MCF 10A (cell line): ENCODE data around the gene GPR157. TPM values are rescaled to one million over a fixed set of nuclear protein-coding genes. Genes with fewer than 3 reads are reported as not detected.

ENCODE experiments used
- BruUV-seq: library from RNA; stranded (reverse); fragments of 400-500 nt; replicated peaks from 2 replicates; lab custom pipeline; 2021; lab: Mats Ljungman, UMichigan
- CTCF ChIA-PET: fragments of 300-600 bp; sonication (Branson Sonifier 250); formaldehyde crosslinking; extraction: SDS; loops from one replicate; lab custom pipeline; 2021; ENCODE audit warnings: antibody characterized with exemption, inconsistent platforms; lab: Yijun Ruan, JAX
- POLR2A ChIA-PET: fragments of 300-600, 350-650 bp; sonication (Branson Sonifier 250); formaldehyde crosslinking; extraction: SDS; loops from one replicate; lab custom pipeline; 2020; ENCODE audit warnings: antibody characterized with exemption, inconsistent platforms; lab: Yijun Ruan, JAX
- DNase-seq: peaks from one replicate; pipeline ENCODE4 v3.0.0-alpha.2; 2018; ENCODE audit not compliant: unreplicated experiment
- H3K27ac Mint-ChIP-seq: one replicate; pipeline ENCODE4 v1.8.0; 2022; ENCODE audit warnings: mild to moderate bottlenecking, low read depth, mixed read lengths; ENCODE audit not compliant: unreplicated experiment
- H3K27me3 Mint-ChIP-seq: one replicate; pipeline ENCODE4 v1.8.0; 2022; ENCODE audit warnings: mixed read lengths; ENCODE audit not compliant: insufficient read depth, unreplicated experiment
- H3K36me3 Mint-ChIP-seq: one replicate; pipeline ENCODE4 v1.8.0; 2022; ENCODE audit warnings: mild to moderate bottlenecking, moderate library complexity, mixed read lengths; ENCODE audit not compliant: insufficient read depth, unreplicated experiment
- H3K4me1 Mint-ChIP-seq: one replicate; pipeline ENCODE4 v1.8.0; 2022; ENCODE audit warnings: mixed read lengths; ENCODE audit not compliant: insufficient read depth, unreplicated experiment
- H3K4me3 Mint-ChIP-seq: one replicate; pipeline ENCODE4 v1.8.0; 2022; ENCODE audit warnings: mild to moderate bottlenecking, moderate library complexity, mixed read lengths; ENCODE audit not compliant: unreplicated experiment
- H3K9me3 Mint-ChIP-seq: one replicate; pipeline ENCODE4 v1.8.0; 2022; ENCODE audit warnings: mixed read lengths; ENCODE audit not compliant: unreplicated experiment
- intact Hi-C: fragments of 100-400 bp; cut with micrococcal nuclease; formaldehyde crosslinking; loops from 2 replicates; pipeline ENCODE4 v1.14.1; 2022
- total RNA-seq: library from RNA; stranded (reverse); gene quantifications from 2 replicates; pipeline ENCODE4 v1.2.3, GENCODE V29; 2022
- TF ChIP-seq, protein P1 (sequence below): fragments of 200-600 bp; IDR thresholded peaks from one replicate; pipeline ENCODE4 v1.8.0; 2022; ENCODE audit warnings: antibody characterized with exemption, mild to moderate bottlenecking; ENCODE audit not compliant: unreplicated experiment

GPR157 gene
- total RNA-seq, 1 experiment from 2014 or later, result 8.1 TPM

DNA sequence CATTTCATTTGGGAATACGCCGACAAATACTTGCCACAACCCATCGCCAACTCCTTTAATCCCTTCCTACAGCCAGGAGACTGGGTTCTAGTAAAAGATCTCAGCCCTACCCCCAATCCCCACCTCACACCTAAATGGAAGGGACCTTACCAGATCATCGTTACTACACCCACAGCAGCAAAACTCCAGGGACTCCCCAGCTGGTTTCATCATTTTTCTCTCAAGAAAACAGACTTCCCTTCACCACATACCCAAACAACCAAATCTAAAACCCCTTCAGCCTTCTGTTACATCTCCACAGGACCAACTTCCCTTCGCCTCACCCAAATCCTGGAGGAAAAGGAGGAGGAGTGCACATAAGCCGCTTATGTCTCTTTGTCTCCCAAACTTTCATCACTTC, 35.8 kb downstream of the GPR157 start:
- H3K4me3 Mint-ChIP-seq, result no peak overlapping the region
- no peaks in the 10 kb centered on the region for H3K9me3 Mint-ChIP-seq
- BruUV-seq, result no TSS peak
- CTCF ChIA-PET, result no interaction called here
- H3K4me1 Mint-ChIP-seq, result no peaks in the 10 kb centered on the region
- H3K27me3 Mint-ChIP-seq, result no peaks in the 10 kb centered on the region
- no peaks in the 10 kb centered on the region for H3K36me3 Mint-ChIP-seq
- POLR2A ChIA-PET, result interaction anchor here (0.5 to 1.6 kb wide), 4 partner anchors 8 to 22 kb away, joined by 3 to 5 read pairs (median 4); no protein-coding TSS in a partner anchor
- TF ChIP-seq, protein P1, sequence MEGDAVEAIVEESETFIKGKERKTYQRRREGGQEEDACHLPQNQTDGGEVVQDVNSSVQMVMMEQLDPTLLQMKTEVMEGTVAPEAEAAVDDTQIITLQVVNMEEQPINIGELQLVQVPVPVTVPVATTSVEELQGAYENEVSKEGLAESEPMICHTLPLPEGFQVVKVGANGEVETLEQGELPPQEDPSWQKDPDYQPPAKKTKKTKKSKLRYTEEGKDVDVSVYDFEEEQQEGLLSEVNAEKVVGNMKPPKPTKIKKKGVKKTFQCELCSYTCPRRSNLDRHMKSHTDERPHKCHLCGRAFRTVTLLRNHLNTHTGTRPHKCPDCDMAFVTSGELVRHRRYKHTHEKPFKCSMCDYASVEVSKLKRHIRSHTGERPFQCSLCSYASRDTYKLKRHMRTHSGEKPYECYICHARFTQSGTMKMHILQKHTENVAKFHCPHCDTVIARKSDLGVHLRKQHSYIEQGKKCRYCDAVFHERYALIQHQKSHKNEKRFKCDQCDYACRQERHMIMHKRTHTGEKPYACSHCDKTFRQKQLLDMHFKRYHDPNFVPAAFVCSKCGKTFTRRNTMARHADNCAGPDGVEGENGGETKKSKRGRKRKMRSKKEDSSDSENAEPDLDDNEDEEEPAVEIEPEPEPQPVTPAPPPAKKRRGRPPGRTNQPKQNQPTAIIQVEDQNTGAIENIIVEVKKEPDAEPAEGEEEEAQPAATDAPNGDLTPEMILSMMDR, result no peak
- no peak overlapping the region for H3K27ac Mint-ChIP-seq
- no peak for DNase-seq
- intact Hi-C loops, result no loop called here

DNA sequence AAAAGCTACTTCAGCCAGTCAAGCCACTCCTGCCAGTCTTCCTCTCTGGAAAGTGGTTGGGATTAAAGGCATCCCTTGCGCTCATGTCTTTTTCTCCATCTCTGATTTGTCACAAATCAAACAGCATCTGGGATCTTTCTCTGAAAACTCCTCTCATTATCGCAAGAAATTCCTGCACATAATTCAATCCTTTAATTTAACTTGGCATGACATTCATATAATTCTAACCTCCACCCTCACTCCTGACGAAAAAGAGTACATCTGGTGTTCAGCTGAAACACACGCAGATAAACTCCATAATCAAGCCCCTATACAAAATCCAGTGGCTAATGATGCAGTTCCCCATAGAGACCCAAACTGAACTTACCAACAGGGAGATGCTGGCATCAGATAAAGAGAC, 40.1 kb downstream of the GPR157 start:
- TF ChIP-seq, protein P1, result no peak
- no peak for DNase-seq
- no peaks in the 10 kb centered on the region for H3K27me3 Mint-ChIP-seq
- no peak overlapping the region for H3K27ac Mint-ChIP-seq
- no peak overlapping the region for H3K4me3 Mint-ChIP-seq
- intact Hi-C loops, result no loop called here
- H3K4me1 Mint-ChIP-seq, result peaks cover 17% of the 10 kb centered on the region
- no TSS peak for BruUV-seq
- H3K36me3 Mint-ChIP-seq, result no peaks in the 10 kb centered on the region
- no peaks in the 10 kb centered on the region for H3K9me3 Mint-ChIP-seq
- POLR2A ChIA-PET, result interaction anchor here (0.6 kb wide), 1 partner anchor 474 kb away, joined by 3 read pairs; no protein-coding TSS in a partner anchor
- CTCF ChIA-PET, result interaction anchor here (0.6 to 1.1 kb wide), 2 partner anchors 28 to 403 kb away, joined by 3 to 4 read pairs; no protein-coding TSS in a partner anchor

DNA sequence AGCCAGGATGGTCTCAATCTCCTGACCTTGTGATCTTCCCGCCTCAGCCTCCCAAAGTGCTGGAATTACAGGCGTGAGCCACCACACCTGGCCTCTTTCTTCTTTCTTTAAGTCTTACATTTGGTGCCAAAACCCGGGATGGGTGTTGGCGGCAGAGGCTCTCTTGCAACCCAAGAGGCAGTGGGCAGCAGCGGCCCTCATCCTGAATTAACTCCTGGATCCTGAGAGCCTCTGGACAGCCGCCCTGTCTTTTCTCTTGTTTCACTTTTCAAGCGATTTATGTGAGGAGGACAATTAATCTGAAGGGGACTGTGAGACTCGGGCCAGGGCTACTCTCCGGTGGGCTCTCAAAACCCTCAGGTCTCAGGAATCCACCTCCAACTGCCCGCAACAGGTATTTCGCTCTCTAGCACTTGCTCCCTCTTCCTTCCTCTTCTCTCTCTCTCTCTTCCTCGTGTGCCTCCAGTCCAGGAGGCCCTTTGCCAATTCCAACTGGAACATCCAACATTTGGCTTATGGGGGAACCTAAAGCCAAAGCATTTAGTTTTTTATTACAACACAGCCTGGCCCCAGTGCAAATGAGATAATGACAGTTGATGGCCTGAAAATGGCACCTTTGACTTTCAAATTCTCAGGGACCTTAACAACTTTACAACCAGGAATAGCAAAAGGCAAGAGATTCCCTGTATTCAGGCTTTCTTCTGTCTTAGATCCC, 41.3 kb downstream of the GPR157 start:
- intact Hi-C loops, result no loop called here
- no peak overlapping the region for H3K27ac Mint-ChIP-seq

DNA sequence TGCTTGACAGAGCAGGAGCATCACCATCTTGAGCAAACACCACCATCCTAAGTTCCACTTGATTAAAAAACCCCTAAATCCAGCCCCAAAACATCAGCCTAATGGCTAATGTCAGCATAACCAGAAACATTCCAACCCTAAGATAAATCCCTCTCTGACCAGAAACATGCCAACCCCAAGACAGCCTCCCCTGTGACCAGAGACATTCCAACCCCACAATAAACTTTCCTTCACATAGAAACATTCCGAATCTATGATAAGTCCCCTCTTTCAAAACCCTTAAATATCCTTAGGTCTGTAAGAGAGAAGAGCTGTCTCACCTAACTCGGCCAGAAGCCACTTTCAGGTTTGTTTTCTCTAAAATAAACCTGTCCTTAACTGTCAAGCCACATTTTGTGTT, 42.1 kb downstream of the GPR157 start:
- CTCF ChIA-PET, result interaction anchor here (0.7 to 1.6 kb wide), 2 partner anchors 15 to 17 kb away, joined by 3 to 6 read pairs; no protein-coding TSS in a partner anchor
- H3K4me3 Mint-ChIP-seq, result no peak overlapping the region
- intact Hi-C loops, result no loop called here
- DNase-seq, result no peak
- no peaks in the 10 kb centered on the region for H3K27me3 Mint-ChIP-seq
- POLR2A ChIA-PET, result no interaction called here
- H3K4me1 Mint-ChIP-seq, result peaks cover 26% of the 10 kb centered on the region
- no TSS peak for BruUV-seq
- TF ChIP-seq, protein P1, result no peak
- H3K9me3 Mint-ChIP-seq, result no peaks in the 10 kb centered on the region
- H3K36me3 Mint-ChIP-seq, result no peaks in the 10 kb centered on the region
- H3K27ac Mint-ChIP-seq, result no peak overlapping the region

More for the DNA sequence above, 41.3 kb downstream of the GPR157 start:
- TF ChIP-seq, protein P1, result no peak
- H3K36me3 Mint-ChIP-seq, result no peaks in the 10 kb centered on the region
- BruUV-seq, result no TSS peak
- H3K4me3 Mint-ChIP-seq, result no peak overlapping the region
- peaks cover 22% of the 10 kb centered on the region for H3K4me1 Mint-ChIP-seq
- no peaks in the 10 kb centered on the region for H3K9me3 Mint-ChIP-seq
- no peak for DNase-seq
- ChIA-PET CTCF (interaction anchor here (0.7 kb wide), 2 partner anchors 18 to 540 kb away, joined by 3 to 4 read pairs; no protein-coding TSS in a partner anchor), POLR2A (no interaction called here)
- no peaks in the 10 kb centered on the region for H3K27me3 Mint-ChIP-seq
